ENCODE data around the gene ZCCHC4.

ZCCHC4 gene

GRCh38 chr4:25378437-25378743, 65.8 kb downstream of the ZCCHC4 start:
- DNase-seq = no peak

GRCh38 chr4:25379591-25379990, 67.0 kb downstream of the ZCCHC4 start:
- no peak for DNase-seq

GRCh38 chr4:25383647-25384046, 71.1 kb downstream of the ZCCHC4 start:
- no peak for DNase-seq

DNA sequence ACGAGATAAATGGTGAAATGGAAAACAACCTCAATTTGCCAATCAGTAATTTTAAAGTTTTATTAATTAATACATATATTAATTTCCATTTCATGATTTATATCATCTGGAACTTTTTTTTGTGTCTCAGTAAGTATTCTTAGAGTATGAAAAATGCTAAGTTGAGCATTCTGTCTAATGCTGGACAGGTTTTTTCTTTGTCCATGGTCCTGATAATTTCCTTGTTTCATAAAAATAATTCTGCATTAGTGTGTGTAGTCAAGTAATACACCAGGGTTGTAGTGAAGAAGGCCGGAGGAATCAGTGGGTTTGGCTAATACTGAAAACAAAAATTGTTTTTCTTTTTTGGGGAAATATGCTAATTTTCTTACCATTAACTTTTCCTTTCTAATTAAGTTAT, 74.4 kb downstream of the ZCCHC4 start:
- DNase-seq = no peak

DNA sequence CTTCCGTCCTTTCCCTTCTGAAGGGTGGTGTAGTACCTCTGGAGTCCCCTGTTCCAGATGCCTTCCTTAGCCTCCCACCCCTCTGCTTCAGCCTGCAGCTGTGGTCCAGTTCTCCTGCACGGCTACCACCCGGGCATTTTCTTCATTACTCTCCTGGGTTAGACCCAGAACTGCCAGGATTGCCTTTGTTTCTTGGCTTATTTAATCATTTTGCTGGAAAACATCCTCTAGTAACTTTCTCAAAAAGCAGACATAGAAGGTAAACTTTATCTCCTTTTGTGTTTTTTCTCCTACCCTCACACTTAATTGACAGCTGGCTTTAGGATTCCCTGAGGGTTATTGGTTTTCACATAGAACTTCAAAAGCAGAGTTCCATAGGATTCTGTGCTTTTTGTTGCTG, 84.7 kb downstream of the ZCCHC4 start:
- DNase-seq = no peak

DNA sequence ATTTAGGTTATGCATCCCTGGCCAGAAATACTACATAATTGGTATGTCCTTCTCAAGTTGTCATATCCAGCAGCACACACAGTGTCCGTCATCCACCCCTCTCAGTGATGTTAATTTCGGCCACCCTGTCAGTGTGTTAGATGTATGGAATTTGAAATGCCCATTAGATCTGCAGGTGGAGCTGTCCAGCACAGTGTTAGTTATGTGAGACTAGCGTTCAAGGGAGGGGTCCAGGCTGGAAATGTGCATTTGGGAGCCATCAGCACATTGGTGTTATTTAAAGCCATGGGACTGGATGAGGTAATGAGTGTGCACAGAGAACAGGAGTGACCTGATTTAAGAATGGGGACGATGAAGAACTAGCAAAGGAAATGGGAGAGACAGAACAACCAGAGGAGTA, 86.9 kb downstream of the ZCCHC4 start:
- DNase-seq = no peak

- no peak for DNase-seq
Measured at GRCh38 chr4:25401066-25401465, 88.5 kb downstream of the ZCCHC4 start.

DNA sequence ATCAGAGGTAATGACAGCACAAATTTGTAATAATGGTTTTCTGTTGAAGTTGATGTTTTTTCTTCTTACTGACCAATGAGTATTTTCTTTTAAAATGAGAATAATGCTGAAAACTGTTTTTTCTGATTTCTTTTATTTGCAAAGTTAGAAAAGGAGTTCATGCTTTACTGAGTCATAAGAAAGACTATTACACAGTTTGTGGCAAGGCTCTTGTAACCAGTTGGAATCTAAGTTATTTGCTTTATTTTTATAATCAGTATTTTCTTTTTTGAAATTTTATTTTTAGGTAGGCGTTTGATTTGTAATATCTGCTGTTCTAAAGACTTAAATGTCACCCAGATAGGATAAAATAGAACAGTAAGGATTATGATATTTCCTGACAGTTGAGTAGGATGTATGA, 89.9 kb downstream of the ZCCHC4 start:
- no peak for DNase-seq

DNA sequence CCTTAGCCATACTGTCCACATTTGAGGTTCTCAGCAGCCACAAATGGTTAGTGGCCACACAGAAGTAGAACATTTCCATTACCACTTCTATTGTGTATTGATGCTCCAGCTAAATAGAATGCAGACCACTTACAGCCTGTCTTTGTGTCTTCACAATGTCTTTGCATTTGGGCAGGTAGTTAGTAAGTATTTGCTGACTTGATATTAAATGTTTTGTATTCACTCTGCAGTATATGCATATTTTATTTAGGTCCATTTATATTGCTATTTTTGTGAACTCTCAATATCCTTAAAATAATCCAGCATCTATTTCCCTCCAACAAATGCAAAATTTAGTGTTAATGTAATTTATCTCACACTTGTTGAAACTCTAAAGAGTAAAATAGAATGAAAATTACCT, 91.1 kb downstream of the ZCCHC4 start:
- no peak for DNase-seq

DNA sequence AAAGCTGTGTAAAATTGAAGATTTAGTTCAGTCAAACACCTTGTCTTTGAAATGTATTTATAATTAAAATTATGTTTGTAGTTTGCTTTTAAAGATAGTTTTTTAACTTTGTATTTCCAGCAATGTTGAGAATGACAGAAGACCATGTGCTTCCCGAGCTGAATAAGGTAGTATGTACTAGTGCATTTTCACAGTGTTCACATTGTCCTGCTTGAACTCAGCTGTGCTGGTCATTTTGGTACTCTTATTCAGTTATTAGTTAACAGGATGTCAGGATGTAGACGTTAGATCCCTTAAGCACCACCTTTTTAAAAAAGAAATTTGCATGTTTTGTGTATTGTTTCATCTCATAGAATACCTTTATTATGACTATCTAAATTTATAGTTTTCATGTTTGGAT, 92.9 kb downstream of the ZCCHC4 start:
- no peak for DNase-seq

GRCh38 chr4:25406081-25406692, 93.6 kb downstream of the ZCCHC4 start:
- DNase-seq = no peak

GRCh38 chr4:25410820-25411529, 98.4 kb downstream of the ZCCHC4 start:
- DNase-seq = no peak

GRCh38 chr4:25413261-25413660, 100.7 kb downstream of the ZCCHC4 start:
- no peak for DNase-seq

DNA sequence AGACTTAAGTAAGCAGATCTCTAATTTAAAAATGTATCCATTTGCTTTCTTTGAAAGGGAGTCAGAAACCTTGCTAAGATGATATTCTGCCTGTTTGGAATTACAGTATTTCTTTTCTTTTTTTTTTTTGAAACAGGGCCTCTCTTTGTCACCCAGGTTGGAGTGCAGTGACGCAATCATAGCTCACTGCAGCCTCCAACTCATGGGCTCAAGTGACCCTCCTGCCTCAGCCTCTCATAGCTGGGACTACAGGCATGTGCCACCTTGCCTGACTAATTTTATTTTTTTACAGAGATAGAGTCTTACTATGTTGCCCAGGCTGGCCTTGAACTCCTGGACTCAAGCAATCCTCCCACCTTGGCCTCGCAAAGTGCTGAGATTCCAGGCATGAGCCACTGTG, 104.4 kb downstream of the ZCCHC4 start:
- DNase-seq = no peak
